Chondrocyte (in vitro differentiated cells): ENCODE results near the gene ZNF165. TPM values are rescaled to one million over a fixed set of nuclear protein-coding genes. Genes with fewer than 3 reads are reported as not detected.
"Not testable (repeated sequence)": the region's sequence is repeated elsewhere in the genome, so short reads cannot be mapped to it uniquely, and the experiment has no call there.

ENCODE experiments used
- DNase-seq: peaks from one replicate; pipeline ENCODE4 v3.0.0; 2021; ENCODE audit warnings: mixed read lengths, low spot score
- H3K27ac Mint-ChIP-seq: one replicate; pipeline ENCODE4 v1.8.0; 2021; ENCODE audit warnings: mild to moderate bottlenecking, moderate library complexity, mixed read lengths; ENCODE audit not compliant: unreplicated experiment
- H3K27me3 Mint-ChIP-seq: 2 replicates; pipeline ENCODE4 v1.8.0; 2021; ENCODE audit warnings: low read depth, mixed read lengths
- H3K36me3 Mint-ChIP-seq: 2 replicates; pipeline ENCODE4 v1.8.0; 2021; ENCODE audit warnings: low read depth, mixed read lengths
- H3K4me1 Mint-ChIP-seq: 2 replicates; pipeline ENCODE4 v1.8.0; 2021; ENCODE audit warnings: low read depth, mild to moderate bottlenecking, mixed read lengths
- H3K4me3 Mint-ChIP-seq: one replicate; pipeline ENCODE4 v1.8.0; 2021; ENCODE audit warnings: mild to moderate bottlenecking, moderate library complexity, mixed read lengths; ENCODE audit not compliant: unreplicated experiment
- H3K9me3 Mint-ChIP-seq: 2 replicates; pipeline ENCODE4 v1.8.0; 2021; ENCODE audit warnings: low read depth, mixed read lengths
- CTCF ChIP-seq: fragments of 200-600 bp; sonication (generic); IDR thresholded peaks from 2 replicates; pipeline ENCODE4 v1.5.0; 2021; ENCODE audit warnings: antibody characterized with exemption, mild to moderate bottlenecking, moderate library complexity
- total RNA-seq: library from RNA; stranded (reverse); gene quantifications from 3 replicates; pipeline ENCODE4 v1.2.1, GENCODE V29; 2021

The ZNF165 gene
- total RNA-seq, 1 donor from 2014 or later = 0.25 TPM

GRCh38 chr6:28089054-28089453 is 8.7 kb downstream of the ZNF165 start:
- Mint-ChIP-seq H3K4me3 (no peak overlapping the region), H3K27ac (no peak overlapping the region), H3K9me3 (peaks cover 35% of the 10 kb centered on the region), H3K27me3 (peaks cover 2% of the 10 kb centered on the region), H3K36me3 (peaks cover 19% of the 10 kb centered on the region), H3K4me1 (no peaks in the 10 kb centered on the region)
- no peak for DNase-seq
- TF ChIP-seq CTCF = no peak

GRCh38 chr6:28090917-28091586 is 10.7 kb downstream of the ZNF165 start:
- Mint-ChIP-seq H3K4me3 (no peak overlapping the region), H3K27me3 (peaks cover 2% of the 10 kb centered on the region), H3K36me3 (peaks cover 19% of the 10 kb centered on the region), H3K4me1 (no peaks in the 10 kb centered on the region), H3K27ac (no peak overlapping the region), H3K9me3 (peaks cover 35% of the 10 kb centered on the region)
- no peak for DNase-seq
- TF ChIP-seq CTCF = no peak

GRCh38 chr6:28102222-28102621 is 21.9 kb downstream of the ZNF165 start:
- H3K9me3 Mint-ChIP-seq, DNase-seq, H3K27ac Mint-ChIP-seq, H3K27me3 Mint-ChIP-seq, H3K4me1 Mint-ChIP-seq, H3K36me3 Mint-ChIP-seq, H3K4me3 Mint-ChIP-seq: not testable (repeated sequence)

- not testable (repeated sequence) for H3K27ac Mint-ChIP-seq, H3K27me3 Mint-ChIP-seq, DNase-seq, H3K9me3 Mint-ChIP-seq, H3K4me1 Mint-ChIP-seq, H3K4me3 Mint-ChIP-seq, H3K36me3 Mint-ChIP-seq
Observed at GRCh38 chr6:28102699-28103098, 22.3 kb downstream of the ZNF165 start.

- DNase-seq = peak; percentile 93
- Mint-ChIP-seq H3K4me1 (peaks cover 10% of the 10 kb centered on the region), H3K27me3 (peaks cover 9% of the 10 kb centered on the region), H3K9me3 (no peaks in the 10 kb centered on the region), H3K36me3 (no peaks in the 10 kb centered on the region), H3K27ac (peak overlapping the region; percentile 73), H3K4me3 (peak overlapping the region; percentile 83)
- TF ChIP-seq CTCF = peak; percentile 78
Observed at GRCh38 chr6:28104392-28105244, 24.2 kb downstream of the ZNF165 start.

- no peak for TF ChIP-seq CTCF
- H3K4me3 Mint-ChIP-seq = peak overlapping the region; percentile 83
- H3K27me3 Mint-ChIP-seq = peaks cover 9% of the 10 kb centered on the region
- H3K27ac Mint-ChIP-seq = peak overlapping the region; percentile 73
- H3K36me3 Mint-ChIP-seq = no peaks in the 10 kb centered on the region
- DNase-seq = no peak
- H3K9me3 Mint-ChIP-seq = no peaks in the 10 kb centered on the region
- H3K4me1 Mint-ChIP-seq = peaks cover 10% of the 10 kb centered on the region
Observed at GRCh38 chr6:28105245-28105639, 24.9 kb downstream of the ZNF165 start.
